ENCODE data around the gene HRC.

DNA sequence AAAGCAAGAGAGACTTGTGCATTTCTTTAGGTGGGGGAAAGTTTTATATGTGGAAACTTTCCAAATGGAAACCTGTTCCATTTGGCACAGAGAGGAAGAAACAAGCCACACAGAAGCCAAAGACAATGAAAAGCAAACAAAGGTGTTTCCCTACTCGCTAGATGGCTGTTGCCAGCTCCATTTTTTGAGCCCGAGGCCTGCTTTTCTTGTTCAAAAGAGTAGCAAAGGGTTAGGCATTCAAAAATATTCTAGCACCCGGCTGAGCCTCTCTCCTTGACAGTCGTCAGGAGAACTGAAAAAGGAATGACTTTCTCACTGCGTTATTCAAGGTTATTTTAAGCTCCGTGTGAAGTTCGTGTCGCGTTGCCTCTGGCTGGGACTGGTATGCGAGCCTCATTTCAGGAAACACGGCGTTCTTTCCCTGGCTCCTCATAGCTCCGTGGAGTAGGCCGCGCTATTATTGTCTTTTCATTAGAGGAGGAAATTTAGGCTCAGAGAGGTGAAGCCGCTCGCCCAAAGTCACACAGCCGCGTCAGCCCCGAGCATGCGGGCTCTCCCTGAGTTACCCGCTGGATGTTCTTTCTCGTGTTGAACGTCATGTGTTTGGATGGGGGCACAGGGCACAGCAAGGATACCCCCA is 10.0 kb upstream of the HRC start:
- no peak for TF ChIP-seq ZC3H10 (CRISPR knock-in tag; IDR thresholded peaks at IDR 0.05)
- TF ChIP-seq ESRRG (CRISPR knock-in tag; IDR thresholded peaks at IDR 0.05): no peak
- no peak for TF ChIP-seq ZFP3 (CRISPR knock-in tag; IDR thresholded peaks at IDR 0.05)
- TF ChIP-seq ZFP30 (CRISPR knock-in tag; IDR thresholded peaks at IDR 0.05): no peak
- no peak for TF ChIP-seq ZNF565 (CRISPR knock-in tag; conservative IDR thresholded peaks at IDR 0.05; ENCODE audit: low read depth)
- TF ChIP-seq ISL1 (CRISPR knock-in tag; IDR thresholded peaks at IDR 0.05): no peak
- TF ChIP-seq, protein P1, sequence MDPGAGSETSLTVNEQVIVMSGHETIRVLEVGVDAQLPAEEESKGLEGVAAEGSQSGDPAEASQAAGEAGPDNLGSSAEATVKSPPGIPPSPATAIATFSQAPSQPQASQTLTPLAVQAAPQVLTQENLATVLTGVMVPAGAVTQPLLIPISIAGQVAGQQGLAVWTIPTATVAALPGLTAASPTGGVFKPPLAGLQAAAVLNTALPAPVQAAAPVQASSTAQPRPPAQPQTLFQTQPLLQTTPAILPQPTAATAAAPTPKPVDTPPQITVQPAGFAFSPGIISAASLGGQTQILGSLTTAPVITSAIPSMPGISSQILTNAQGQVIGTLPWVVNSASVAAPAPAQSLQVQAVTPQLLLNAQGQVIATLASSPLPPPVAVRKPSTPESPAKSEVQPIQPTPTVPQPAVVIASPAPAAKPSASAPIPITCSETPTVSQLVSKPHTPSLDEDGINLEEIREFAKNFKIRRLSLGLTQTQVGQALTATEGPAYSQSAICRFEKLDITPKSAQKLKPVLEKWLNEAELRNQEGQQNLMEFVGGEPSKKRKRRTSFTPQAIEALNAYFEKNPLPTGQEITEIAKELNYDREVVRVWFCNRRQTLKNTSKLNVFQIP (CRISPR knock-in tag; IDR thresholded peaks at IDR 0.05; ENCODE audit: borderline replicate concordance, low read depth): no peak
- TF ChIP-seq, protein P2, sequence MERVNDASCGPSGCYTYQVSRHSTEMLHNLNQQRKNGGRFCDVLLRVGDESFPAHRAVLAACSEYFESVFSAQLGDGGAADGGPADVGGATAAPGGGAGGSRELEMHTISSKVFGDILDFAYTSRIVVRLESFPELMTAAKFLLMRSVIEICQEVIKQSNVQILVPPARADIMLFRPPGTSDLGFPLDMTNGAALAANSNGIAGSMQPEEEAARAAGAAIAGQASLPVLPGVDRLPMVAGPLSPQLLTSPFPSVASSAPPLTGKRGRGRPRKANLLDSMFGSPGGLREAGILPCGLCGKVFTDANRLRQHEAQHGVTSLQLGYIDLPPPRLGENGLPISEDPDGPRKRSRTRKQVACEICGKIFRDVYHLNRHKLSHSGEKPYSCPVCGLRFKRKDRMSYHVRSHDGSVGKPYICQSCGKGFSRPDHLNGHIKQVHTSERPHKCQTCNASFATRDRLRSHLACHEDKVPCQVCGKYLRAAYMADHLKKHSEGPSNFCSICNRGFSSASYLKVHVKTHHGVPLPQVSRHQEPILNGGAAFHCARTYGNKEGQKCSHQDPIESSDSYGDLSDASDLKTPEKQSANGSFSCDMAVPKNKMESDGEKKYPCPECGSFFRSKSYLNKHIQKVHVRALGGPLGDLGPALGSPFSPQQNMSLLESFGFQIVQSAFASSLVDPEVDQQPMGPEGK (CRISPR knock-in tag; IDR thresholded peaks at IDR 0.05; ENCODE audit: borderline replicate concordance): no peak
- no peak for TF ChIP-seq BACH2 (CRISPR knock-in tag; IDR thresholded peaks at IDR 0.05; ENCODE audit: borderline replicate concordance)
- TF ChIP-seq RARB (CRISPR knock-in tag; IDR thresholded peaks at IDR 0.05): no peak
